ENCODE data around the gene MRPS18A. TPM values are rescaled to one million over a fixed set of nuclear protein-coding genes. Genes with fewer than 3 reads are reported as not detected.

Gene MRPS18A
- total and polyA plus RNA-seq, 9 of the 15 experiments (the other 6 are each of a cell fraction or from before 2014, with no cell fraction given), result 87.5 to 243 (median 125) TPM

DNA sequence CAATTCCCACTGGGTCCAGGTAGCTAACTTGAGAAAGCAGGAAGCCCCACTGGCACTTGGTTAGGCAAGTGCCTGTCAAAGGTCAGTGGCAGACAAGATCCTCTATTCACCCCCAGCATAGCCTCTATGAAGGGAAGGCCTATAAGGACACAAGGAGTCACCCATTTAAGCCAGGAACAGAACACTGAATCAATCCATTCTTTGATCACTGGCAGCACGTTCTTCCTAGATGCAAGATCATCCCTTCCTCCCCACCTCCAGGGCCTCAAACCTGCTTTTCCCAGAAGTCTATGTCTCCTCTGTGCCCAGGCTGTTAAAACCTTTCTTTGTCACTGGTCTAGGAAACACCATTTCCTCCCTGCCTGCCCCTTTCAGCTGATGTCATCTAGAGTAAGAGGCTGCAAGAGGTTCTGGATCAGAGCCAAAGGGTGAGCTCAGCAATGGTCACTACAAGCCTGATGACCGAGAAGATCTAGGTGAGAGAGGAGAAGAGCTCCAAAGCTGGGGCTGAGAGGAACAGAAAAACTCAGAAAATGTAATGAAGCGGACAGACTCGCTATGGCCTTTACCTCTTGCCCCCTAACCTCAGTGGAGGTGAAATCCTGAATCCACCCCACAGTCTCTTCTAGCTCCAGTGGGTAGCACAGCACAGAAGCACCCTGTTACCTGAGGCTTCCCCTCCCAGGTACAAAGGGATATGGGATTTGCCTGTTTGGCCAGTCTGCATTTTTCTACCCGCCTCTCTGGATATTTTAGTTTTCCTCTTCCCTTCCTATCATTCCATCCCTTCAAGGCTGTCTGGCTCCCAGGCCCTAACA, 60.4 kb downstream of the MRPS18A start (continued):
- TF ChIP-seq, protein P1, sequence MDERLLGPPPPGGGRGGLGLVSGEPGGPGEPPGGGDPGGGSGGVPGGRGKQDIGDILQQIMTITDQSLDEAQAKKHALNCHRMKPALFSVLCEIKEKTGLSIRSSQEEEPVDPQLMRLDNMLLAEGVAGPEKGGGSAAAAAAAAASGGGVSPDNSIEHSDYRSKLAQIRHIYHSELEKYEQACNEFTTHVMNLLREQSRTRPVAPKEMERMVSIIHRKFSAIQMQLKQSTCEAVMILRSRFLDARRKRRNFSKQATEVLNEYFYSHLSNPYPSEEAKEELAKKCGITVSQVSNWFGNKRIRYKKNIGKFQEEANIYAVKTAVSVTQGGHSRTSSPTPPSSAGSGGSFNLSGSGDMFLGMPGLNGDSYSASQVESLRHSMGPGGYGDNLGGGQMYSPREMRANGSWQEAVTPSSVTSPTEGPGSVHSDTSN (CRISPR knock-in tag; IDR thresholded peaks at IDR 0.05; ENCODE audit: low read depth), result no peak
- TF ChIP-seq, protein P1 (tag; conservative IDR thresholded peaks at IDR 0.05; ENCODE audit: low read depth), result peak; percentile 46
- no peak for TF ChIP-seq ZNF780A (CRISPR knock-in tag; IDR thresholded peaks at IDR 0.05)
- TF ChIP-seq TEAD4 (IDR thresholded peaks at IDR 0.05; ENCODE audit: low read length), result peak; percentile 58
- TF ChIP-seq TEAD4 (CRISPR knock-in tag; IDR thresholded peaks at IDR 0.05; ENCODE audit: borderline replicate concordance), result no peak
- TF ChIP-seq, protein P2, sequence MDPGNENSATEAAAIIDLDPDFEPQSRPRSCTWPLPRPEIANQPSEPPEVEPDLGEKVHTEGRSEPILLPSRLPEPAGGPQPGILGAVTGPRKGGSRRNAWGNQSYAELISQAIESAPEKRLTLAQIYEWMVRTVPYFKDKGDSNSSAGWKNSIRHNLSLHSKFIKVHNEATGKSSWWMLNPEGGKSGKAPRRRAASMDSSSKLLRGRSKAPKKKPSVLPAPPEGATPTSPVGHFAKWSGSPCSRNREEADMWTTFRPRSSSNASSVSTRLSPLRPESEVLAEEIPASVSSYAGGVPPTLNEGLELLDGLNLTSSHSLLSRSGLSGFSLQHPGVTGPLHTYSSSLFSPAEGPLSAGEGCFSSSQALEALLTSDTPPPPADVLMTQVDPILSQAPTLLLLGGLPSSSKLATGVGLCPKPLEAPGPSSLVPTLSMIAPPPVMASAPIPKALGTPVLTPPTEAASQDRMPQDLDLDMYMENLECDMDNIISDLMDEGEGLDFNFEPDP (CRISPR knock-in tag; IDR thresholded peaks at IDR 0.05), result 0 out of 2 replicates have a peak, but pooled peaks have one; percentile 84
- TF ChIP-seq, protein P3, sequence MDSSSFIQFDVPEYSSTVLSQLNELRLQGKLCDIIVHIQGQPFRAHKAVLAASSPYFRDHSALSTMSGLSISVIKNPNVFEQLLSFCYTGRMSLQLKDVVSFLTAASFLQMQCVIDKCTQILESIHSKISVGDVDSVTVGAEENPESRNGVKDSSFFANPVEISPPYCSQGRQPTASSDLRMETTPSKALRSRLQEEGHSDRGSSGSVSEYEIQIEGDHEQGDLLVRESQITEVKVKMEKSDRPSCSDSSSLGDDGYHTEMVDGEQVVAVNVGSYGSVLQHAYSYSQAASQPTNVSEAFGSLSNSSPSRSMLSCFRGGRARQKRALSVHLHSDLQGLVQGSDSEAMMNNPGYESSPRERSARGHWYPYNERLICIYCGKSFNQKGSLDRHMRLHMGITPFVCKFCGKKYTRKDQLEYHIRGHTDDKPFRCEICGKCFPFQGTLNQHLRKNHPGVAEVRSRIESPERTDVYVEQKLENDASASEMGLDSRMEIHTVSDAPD (CRISPR knock-in tag; IDR thresholded peaks at IDR 0.05), result peak; percentile 73; the same call in 1 of the 2 replicates
- TF ChIP-seq GABPA (tag; conservative IDR thresholded peaks at IDR 0.05; ENCODE audit: low read depth), result no peak
- peak; percentile 100 for TF ChIP-seq NFIC (IDR thresholded peaks at IDR 0.05)
- TF ChIP-seq NR3C1 (CRISPR knock-in tag; IDR thresholded peaks at IDR 0.05), result no peak
- TF ChIP-seq, protein P4, sequence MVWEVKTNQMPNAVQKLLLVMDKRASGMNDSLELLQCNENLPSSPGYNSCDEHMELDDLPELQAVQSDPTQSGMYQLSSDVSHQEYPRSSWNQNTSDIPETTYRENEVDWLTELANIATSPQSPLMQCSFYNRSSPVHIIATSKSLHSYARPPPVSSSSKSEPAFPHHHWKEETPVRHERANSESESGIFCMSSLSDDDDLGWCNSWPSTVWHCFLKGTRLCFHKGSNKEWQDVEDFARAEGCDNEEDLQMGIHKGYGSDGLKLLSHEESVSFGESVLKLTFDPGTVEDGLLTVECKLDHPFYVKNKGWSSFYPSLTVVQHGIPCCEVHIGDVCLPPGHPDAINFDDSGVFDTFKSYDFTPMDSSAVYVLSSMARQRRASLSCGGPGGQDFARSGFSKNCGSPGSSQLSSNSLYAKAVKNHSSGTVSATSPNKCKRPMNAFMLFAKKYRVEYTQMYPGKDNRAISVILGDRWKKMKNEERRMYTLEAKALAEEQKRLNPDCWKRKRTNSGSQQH (CRISPR knock-in tag; IDR thresholded peaks at IDR 0.05), result peak; percentile 92
- TF ChIP-seq ZNF766 (CRISPR knock-in tag; conservative IDR thresholded peaks at IDR 0.05), result no peak
- no peak for TF ChIP-seq FOXA1 (IDR thresholded peaks at IDR 0.05; ENCODE audit: borderline replicate concordance)
- no peak for TF ChIP-seq CBX1 (IDR thresholded peaks at IDR 0.05; ENCODE audit: low read depth)
- TF ChIP-seq GABPB2 (CRISPR knock-in tag; conservative IDR thresholded peaks at IDR 0.05), result no peak; the same call in none of the 2 replicates
- peak; percentile 64 for TF ChIP-seq ILK (tag; IDR thresholded peaks at IDR 0.05; ENCODE audit: borderline replicate concordance, low read depth)
- no peak for TF ChIP-seq PHTF2 (CRISPR knock-in tag; IDR thresholded peaks at IDR 0.05)
- no peak for TF ChIP-seq SRSF1 (IDR thresholded peaks at IDR 0.05; ENCODE audit: low read depth, low read length)
- TF ChIP-seq IFI16 (CRISPR knock-in tag; IDR thresholded peaks at IDR 0.05), result peak; percentile 17; the same call in 1 of the 2 replicates
- TF ChIP-seq SPI1 (IDR thresholded peaks at IDR 0.05; ENCODE audit: borderline replicate concordance, low read depth, low read length), result peak; percentile 86
